Mesangial cell (primary cell): ENCODE measurements around the gene ZSCAN2. TPM values are rescaled to one million over a fixed set of nuclear protein-coding genes. Genes with fewer than 3 reads are reported as not detected.

Experiments used
- total RNA-seq: library from RNA; depleted of rRNA; stranded (reverse); fragments of >200 nt; gene quantifications from 2 replicates; pipeline ENCODE4 v1.2.3, GENCODE V29; 2015

The ZSCAN2 gene
- 13.7 and 18.9 TPM in 2 replicates for total RNA-seq

GRCh38 chr15:84600687-84601554 lies at the start of gene ZSCAN2:
Gene ZSCAN2 (plus strand): TSS chr15:84601009. CDS start chr15:84603928, 2,919 bp downstream.

DNA sequence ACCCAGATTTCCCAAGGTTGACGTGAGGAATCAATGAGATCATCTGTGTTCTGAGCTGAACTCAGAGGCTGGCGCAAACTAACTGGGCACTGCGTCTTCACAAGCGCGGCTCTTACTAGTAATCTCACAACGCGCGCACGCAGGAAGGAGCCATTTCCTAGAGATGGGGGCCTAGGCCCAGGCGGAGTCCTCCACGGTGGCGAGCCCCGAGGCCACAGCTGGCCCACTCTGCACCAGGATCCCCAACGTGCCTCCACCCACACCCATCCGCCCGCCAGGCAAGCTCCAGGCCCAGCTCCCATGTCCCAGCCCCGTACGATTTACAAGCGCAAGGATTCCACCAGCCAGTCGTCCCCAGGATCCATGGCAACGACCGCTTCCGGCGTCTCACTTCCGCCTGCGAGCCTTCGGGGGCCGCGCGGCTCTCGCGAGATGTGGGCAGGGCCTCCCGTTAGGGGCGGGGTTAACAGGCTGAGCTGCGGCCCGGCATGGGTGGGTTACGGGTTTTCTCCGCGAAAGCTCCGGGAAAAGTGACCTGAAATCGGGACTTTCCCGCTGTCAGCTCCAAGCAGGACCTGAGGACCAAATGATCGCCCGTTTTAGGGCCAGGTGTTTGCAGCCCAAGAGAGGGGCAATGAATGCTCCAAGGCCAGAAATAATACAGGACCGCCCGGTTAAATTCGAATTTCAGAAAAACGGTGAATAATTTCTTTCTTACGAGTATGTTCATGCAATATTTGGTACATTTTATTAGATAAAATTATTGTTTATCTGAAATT lies 53.3 kb downstream of the ZSCAN2 start, which contains the start of gene WDR73:
WDR73 (minus strand) TSS at position 374 of the 779 bp plus-strand sequence; CDS start at position 365, 9 bp downstream.

GRCh38 chr15:84658080-84658787 lies 57.4 kb downstream of the ZSCAN2 start, which contains the start of gene NMB:
Gene NMB (minus strand): TSS chr15:84658199. CDS start chr15:84658152, 47 bp downstream.

Other genes with a start within 250 kb of the ZSCAN2 start
- gene WDR73, start 53.3 kb downstream of the ZSCAN2 start, total RNA-seq, result 12.2 and 21.3 TPM in 2 replicates
- gene NMB, start 57.2 kb downstream of the ZSCAN2 start, total RNA-seq, result 9.8 and 15.0 TPM in 2 replicates
- 108 and 113 TPM in 2 replicates for gene SEC11A, start 115.1 kb downstream of the ZSCAN2 start, total RNA-seq
- gene ZNF592, start 147.6 kb downstream of the ZSCAN2 start, total RNA-seq, result 10.1 and 17.0 TPM in 2 replicates
- gene ALPK3, start 216.3 kb downstream of the ZSCAN2 start, total RNA-seq, result 15.3 and 16.9 TPM in 2 replicates